Measurements from ENCODE around the gene ERCC6L2. TPM values are rescaled to one million over a fixed set of nuclear protein-coding genes. Genes with fewer than 3 reads are reported as not detected.
A peak's percentile ranks its signal among the peaks of the same experiment; 100 is the strongest.

Gene ERCC6L2
- total and polyA plus RNA-seq, 5 donors from 2014 or later: 22.2 to 48.0 (median 38.8) TPM

- Mint-ChIP-seq H3K4me1 (peaks cover 23 to 31% (median 25%) of the 10 kb centered on the region in 4 donors), H3K27me3 (no peaks in the 10 kb centered on the region), H3K9me3 (no peaks in the 10 kb centered on the region)
Observed at GRCh38 chr9:95854386-95855020, 21.0 kb upstream of the ERCC6L2 start.

GRCh38 chr9:95855961-95856360 is 19.5 kb upstream of the ERCC6L2 start:
- no peak overlapping the region for H3K27ac Mint-ChIP-seq
- Histone ChIP-seq H3K4me1 (ENCODE audit: control insufficient read depth, insufficient read depth, low read length, poor library complexity, severe bottlenecking) (peaks cover 14% of the 10 kb centered on the region), H3K36me3 (ENCODE audit: control insufficient read depth, insufficient read depth, low read length) (no peaks in the 10 kb centered on the region), H3K27ac (ENCODE audit: insufficient read depth, low read length, poor library complexity, severe bottlenecking) (no peak overlapping the region), H3K9me3 (ENCODE audit: control insufficient read depth in 2 of 2, low read length in 2 of 2) (no peaks in the 10 kb centered on the region), H3K4me3 (ENCODE audit: low read depth, low read length) (no peak overlapping the region), H3K27me3 (ENCODE audit: control insufficient read depth, insufficient read depth, low read length) (no peaks in the 10 kb centered on the region)
- peaks cover 7% of the 10 kb centered on the region for H3K36me3 Mint-ChIP-seq
- peaks cover 18 to 26% (median 24%) of the 10 kb centered on the region in 4 donors for H3K4me1 Mint-ChIP-seq
- H3K4me3 Mint-ChIP-seq: no peak overlapping the region
- DNase-seq: no peak
- no peak for ATAC-seq (ENCODE audit: low read depth in 2 of 2)
- peaks cover 0 to 2% (median 0%) of the 10 kb centered on the region in 7 donors for H3K9me3 Mint-ChIP-seq
- no peaks in the 10 kb centered on the region for H3K27me3 Mint-ChIP-seq

More at GRCh38 chr9:95854386-95855020, 21.0 kb upstream of the ERCC6L2 start:
- Histone ChIP-seq H3K27me3 (ENCODE audit: control insufficient read depth, insufficient read depth, low read length) (no peaks in the 10 kb centered on the region), H3K4me1 (ENCODE audit: control insufficient read depth, insufficient read depth, low read length, poor library complexity, severe bottlenecking) (peaks cover 14% of the 10 kb centered on the region), H3K27ac (ENCODE audit: insufficient read depth, low read length, poor library complexity, severe bottlenecking) (no peak overlapping the region), H3K36me3 (ENCODE audit: control insufficient read depth, insufficient read depth, low read length) (no peaks in the 10 kb centered on the region), H3K4me3 (ENCODE audit: low read depth, low read length) (no peak overlapping the region), H3K9me3 (ENCODE audit: control insufficient read depth in 2 of 2, low read length in 2 of 2) (no peaks in the 10 kb centered on the region)
- Mint-ChIP-seq H3K27ac (peak overlapping the region in 1 of 3 donors; percentile 78), H3K36me3 (peaks cover 15% of the 10 kb centered on the region), H3K4me3 (no peak overlapping the region)
- ATAC-seq (ENCODE audit: low read depth in 2 of 2): no peak
- no peak for DNase-seq

- ATAC-seq (ENCODE audit: low read depth in 2 of 2): no peak
- Histone ChIP-seq H3K27ac (ENCODE audit: insufficient read depth, low read length, poor library complexity, severe bottlenecking) (no peak overlapping the region), H3K27me3 (ENCODE audit: control insufficient read depth, insufficient read depth, low read length) (no peaks in the 10 kb centered on the region), H3K4me1 (ENCODE audit: control insufficient read depth, insufficient read depth, low read length, poor library complexity, severe bottlenecking) (peaks cover 13% of the 10 kb centered on the region), H3K36me3 (ENCODE audit: control insufficient read depth, insufficient read depth, low read length) (no peaks in the 10 kb centered on the region), H3K4me3 (ENCODE audit: low read depth, low read length) (no peak overlapping the region), H3K9me3 (ENCODE audit: control insufficient read depth in 2 of 2, low read length in 2 of 2) (peaks cover 3 to 5% of the 10 kb centered on the region in 2 experiments)
- H3K9me3 Mint-ChIP-seq: peaks cover 0 to 6% (median 4%) of the 10 kb centered on the region in 7 donors
- H3K27me3 Mint-ChIP-seq: no peaks in the 10 kb centered on the region
- H3K4me1 Mint-ChIP-seq: peaks cover 13 to 26% (median 19%) of the 10 kb centered on the region in 4 donors
- H3K27ac Mint-ChIP-seq: peak overlapping the region in 2 of 3 donors; percentile 36 to 86
- DNase-seq: no peak
- H3K36me3 Mint-ChIP-seq: peaks cover 7% of the 10 kb centered on the region
- H3K4me3 Mint-ChIP-seq: no peak overlapping the region
Observed at GRCh38 chr9:95857124-95857523, 18.4 kb upstream of the ERCC6L2 start.

GRCh38 chr9:95857896-95858295 is 17.6 kb upstream of the ERCC6L2 start:
- Histone ChIP-seq H3K4me1 (ENCODE audit: control insufficient read depth, insufficient read depth, low read length, poor library complexity, severe bottlenecking) (peaks cover 7% of the 10 kb centered on the region), H3K9me3 (ENCODE audit: control insufficient read depth in 2 of 2, low read length in 2 of 2) (peaks cover 10 to 11% of the 10 kb centered on the region in 2 experiments), H3K27me3 (ENCODE audit: control insufficient read depth, insufficient read depth, low read length) (no peaks in the 10 kb centered on the region), H3K36me3 (ENCODE audit: control insufficient read depth, insufficient read depth, low read length) (no peaks in the 10 kb centered on the region), H3K27ac (ENCODE audit: insufficient read depth, low read length, poor library complexity, severe bottlenecking) (no peak overlapping the region), H3K4me3 (ENCODE audit: low read depth, low read length) (no peak overlapping the region)
- peaks cover 9% of the 10 kb centered on the region for H3K36me3 Mint-ChIP-seq
- no peaks in the 10 kb centered on the region for H3K27me3 Mint-ChIP-seq
- H3K4me3 Mint-ChIP-seq: no peak overlapping the region
- ATAC-seq (ENCODE audit: low read depth in 2 of 2): no peak
- DNase-seq: no peak
- peaks cover 7 to 20% (median 13%) of the 10 kb centered on the region in 4 donors for H3K4me1 Mint-ChIP-seq
- H3K9me3 Mint-ChIP-seq: peaks cover 0 to 11% (median 7%) of the 10 kb centered on the region in 7 donors
- H3K27ac Mint-ChIP-seq: no peak overlapping the region

GRCh38 chr9:95862343-95862742 is 13.1 kb upstream of the ERCC6L2 start:
- no peaks in the 10 kb centered on the region for H3K4me1 ChIP-seq (ENCODE audit: control insufficient read depth, insufficient read depth, low read length, poor library complexity, severe bottlenecking)
- Mint-ChIP-seq H3K36me3 (peaks cover 9% of the 10 kb centered on the region), H3K9me3 (peaks cover 4 to 19% (median 14%) of the 10 kb centered on the region in 7 donors), H3K27me3 (no peaks in the 10 kb centered on the region), H3K4me3 (no peak overlapping the region), H3K4me1 (peaks cover 0 to 21% (median 4%) of the 10 kb centered on the region in 4 donors), H3K27ac (no peak overlapping the region)
- no peaks in the 10 kb centered on the region for H3K27me3 ChIP-seq (ENCODE audit: control insufficient read depth, insufficient read depth, low read length)
- DNase-seq (no peak), ATAC-seq (ENCODE audit: low read depth in 2 of 2) (no peak)
- no peak overlapping the region for H3K4me3 ChIP-seq (ENCODE audit: low read depth, low read length)
- peaks cover 10 to 16% of the 10 kb centered on the region in 2 experiments for H3K9me3 ChIP-seq (ENCODE audit: control insufficient read depth in 2 of 2, low read length in 2 of 2)
- H3K36me3 ChIP-seq (ENCODE audit: control insufficient read depth, insufficient read depth, low read length): no peaks in the 10 kb centered on the region
- no peak overlapping the region for H3K27ac ChIP-seq (ENCODE audit: insufficient read depth, low read length, poor library complexity, severe bottlenecking)

GRCh38 chr9:95864852-95865580 is 10.5 kb upstream of the ERCC6L2 start:
- Mint-ChIP-seq H3K4me3 (no peak overlapping the region), H3K4me1 (peaks cover 0 to 9% (median under 1%) of the 10 kb centered on the region in 4 donors), H3K27ac (no peak overlapping the region), H3K27me3 (no peaks in the 10 kb centered on the region), H3K36me3 (peaks cover 14% of the 10 kb centered on the region), H3K9me3 (peaks cover 5 to 21% (median 14%) of the 10 kb centered on the region in 7 donors)
- no peaks in the 10 kb centered on the region for H3K4me1 ChIP-seq (ENCODE audit: control insufficient read depth, insufficient read depth, low read length, poor library complexity, severe bottlenecking)
- peaks cover 10 to 16% of the 10 kb centered on the region in 2 experiments for H3K9me3 ChIP-seq (ENCODE audit: control insufficient read depth in 2 of 2, low read length in 2 of 2)
- H3K27me3 ChIP-seq (ENCODE audit: control insufficient read depth, insufficient read depth, low read length): no peaks in the 10 kb centered on the region
- H3K4me3 ChIP-seq (ENCODE audit: low read depth, low read length): no peak overlapping the region
- no peaks in the 10 kb centered on the region for H3K36me3 ChIP-seq (ENCODE audit: control insufficient read depth, insufficient read depth, low read length)
- no peak overlapping the region for H3K27ac ChIP-seq (ENCODE audit: insufficient read depth, low read length, poor library complexity, severe bottlenecking)
- DNase-seq: no peak
- ATAC-seq (ENCODE audit: low read depth in 2 of 2): no peak

GRCh38 chr9:95870352-95870751 is 5.1 kb upstream of the ERCC6L2 start:
- Mint-ChIP-seq H3K4me3 (no peak overlapping the region), H3K9me3 (peaks cover 0 to 19% (median 8%) of the 10 kb centered on the region in 7 donors), H3K36me3 (peaks cover 42% of the 10 kb centered on the region), H3K4me1 (peaks cover 14 to 25% (median 22%) of the 10 kb centered on the region in 4 donors), H3K27me3 (no peaks in the 10 kb centered on the region), H3K27ac (no peak overlapping the region)
- Histone ChIP-seq H3K9me3 (ENCODE audit: control insufficient read depth in 2 of 2, low read length in 2 of 2) (peaks cover 0 to 6% of the 10 kb centered on the region in 2 experiments), H3K27me3 (ENCODE audit: control insufficient read depth, insufficient read depth, low read length) (no peaks in the 10 kb centered on the region), H3K4me3 (ENCODE audit: low read depth, low read length) (no peak overlapping the region), H3K27ac (ENCODE audit: insufficient read depth, low read length, poor library complexity, severe bottlenecking) (no peak overlapping the region), H3K36me3 (ENCODE audit: control insufficient read depth, insufficient read depth, low read length) (peaks cover 31% of the 10 kb centered on the region), H3K4me1 (ENCODE audit: control insufficient read depth, insufficient read depth, low read length, poor library complexity, severe bottlenecking) (peaks cover 14% of the 10 kb centered on the region)
- DNase-seq: no peak
- ATAC-seq (ENCODE audit: low read depth in 2 of 2): no peak
